Mesendoderm (in vitro differentiated cells): ENCODE data around the gene RAX.

Experiments used
- DNase-seq: peaks from one replicate; pipeline ENCODE4 v3.0.0; 2013
- H2AK5ac ChIP-seq: 2 replicates; pipeline ENCODE4 v1.6.1; 2013; ENCODE audit warnings: low read length, inconsistent platforms
- H2BK120ac ChIP-seq: 2 replicates; pipeline ENCODE4 v1.6.1; 2013; ENCODE audit warnings: low read depth, mild to moderate bottlenecking, low read length, moderate library complexity, mixed read lengths
- H2BK15ac ChIP-seq: replicated peaks from 2 replicates; pipeline ENCODE4 v1.6.1; 2013; ENCODE audit warnings: low read depth, mild to moderate bottlenecking, moderate library complexity
- H2BK5ac ChIP-seq: 2 replicates; pipeline ENCODE4 v1.6.1; 2013; ENCODE audit warnings: low read length, inconsistent platforms
- H3K18ac ChIP-seq: 2 replicates; pipeline ENCODE4 v1.6.1; 2013; ENCODE audit warnings: mild to moderate bottlenecking, low read length, mixed read lengths
- H3K23ac ChIP-seq: one replicate; pipeline ENCODE4 v1.6.1; 2013; ENCODE audit warnings: low read length
- H3K27ac ChIP-seq: 2 replicates; pipeline ENCODE4 v1.5.1; 2013; ENCODE audit warnings: low read depth, mild to moderate bottlenecking, inconsistent platforms, low read length, moderate library complexity
- H3K27me3 ChIP-seq: 2 replicates; pipeline ENCODE4 v1.6.1; 2013; ENCODE audit warnings: low read length, control low read depth, mild to moderate bottlenecking, inconsistent platforms; ENCODE audit not compliant: insufficient read depth, poor library complexity
- H3K36me3 ChIP-seq: 2 replicates; pipeline ENCODE4 v1.6.1; 2013; ENCODE audit warnings: low read length, inconsistent platforms; ENCODE audit not compliant: control insufficient read depth, insufficient read depth
- H3K4ac ChIP-seq: one replicate; pipeline ENCODE4 v1.6.1; 2013; ENCODE audit warnings: low read depth, mild to moderate bottlenecking, low read length, moderate library complexity
- H3K4me1 ChIP-seq: 2 replicates; pipeline ENCODE4 v1.6.1; 2013; ENCODE audit warnings: low read depth, low read length, inconsistent platforms; ENCODE audit not compliant: control insufficient read depth
- H3K4me2 ChIP-seq: 2 replicates; pipeline ENCODE4 v1.6.1; 2013; ENCODE audit warnings: low read length
- H3K4me3 ChIP-seq: 2 replicates; pipeline ENCODE4 v1.5.1; 2013; ENCODE audit warnings: mild to moderate bottlenecking, low read length
- H3K56ac ChIP-seq: one replicate; pipeline ENCODE4 v1.6.1; 2013; ENCODE audit warnings: low read length
- H3K79me1 ChIP-seq: 2 replicates; pipeline ENCODE4 v1.6.1; 2013; ENCODE audit warnings: low read length, inconsistent platforms
- H3K79me2 ChIP-seq: 2 replicates; pipeline ENCODE4 v1.6.1; 2013; ENCODE audit warnings: mild to moderate bottlenecking, low read length; ENCODE audit not compliant: control insufficient read depth, insufficient read depth
- H3K9ac ChIP-seq: 2 replicates; pipeline ENCODE4 v1.6.1; 2013; ENCODE audit warnings: low read length, inconsistent platforms
- H4K5ac ChIP-seq: one replicate; pipeline ENCODE4 v1.6.1; 2013; ENCODE audit warnings: low read length
- H4K8ac ChIP-seq: one replicate; pipeline ENCODE4 v1.6.1; 2013; ENCODE audit warnings: low read depth, mild to moderate bottlenecking, control low read depth, low read length, moderate library complexity
- WGBS: extraction: QIAGEN DNeasy Blood & Tissue Kit; methylation state at CpG from one replicate; pipeline ENCODE4 v1.1.7; 2013; ENCODE audit warnings: low lambda C conversion rate, missing lambda C conversion rate; ENCODE audit not compliant: insufficient coverage; ENCODE audit errors: extremely low coverage; 5-methylcytosine and 5-hydroxymethylcytosine counted together

RAX gene

GRCh38 chr18:59268127-59268720, 5.0 kb downstream of the RAX start:
- H2BK120ac ChIP-seq, result no peak overlapping the region
- H3K9ac ChIP-seq, result peak overlapping the region; percentile 65
- H3K4me2 ChIP-seq, result peak overlapping the region; percentile 86
- H2BK5ac ChIP-seq, result no peak overlapping the region
- no peak overlapping the region for H3K27ac ChIP-seq
- H3K23ac ChIP-seq, result peak overlapping the region; percentile 86
- H4K5ac ChIP-seq, result no peak overlapping the region
- no peaks in the 10 kb centered on the region for H3K79me2 ChIP-seq
- no peak overlapping the region for H3K18ac ChIP-seq
- H3K4me1 ChIP-seq, result peaks cover 3% of the 10 kb centered on the region
- peak overlapping the region; percentile 89 for H3K56ac ChIP-seq
- peak overlapping the region; percentile 17 for H3K4me3 ChIP-seq
- H3K36me3 ChIP-seq, result no peaks in the 10 kb centered on the region
- no CpG with 5 or more reads among the region's 28 CpGs for WGBS
- no peak overlapping the region for H4K8ac ChIP-seq
- DNase-seq, result no peak
- H3K4ac ChIP-seq, result no peak overlapping the region
- no peak overlapping the region for H2BK15ac ChIP-seq
- H3K79me1 ChIP-seq, result no peaks in the 10 kb centered on the region
- no peak overlapping the region for H2AK5ac ChIP-seq
- peaks cover 81% of the 10 kb centered on the region for H3K27me3 ChIP-seq

- no CpG with 5 or more reads among the region's 41 CpGs for WGBS
- Histone ChIP-seq H2AK5ac (no peak overlapping the region), H3K18ac (no peak overlapping the region), H3K79me1 (no peaks in the 10 kb centered on the region), H2BK120ac (no peak overlapping the region), H2BK5ac (no peak overlapping the region), H2BK15ac (no peak overlapping the region), H4K5ac (no peak overlapping the region), H3K4ac (no peak overlapping the region), H3K27me3 (peaks cover 80% of the 10 kb centered on the region), H3K4me2 (peak overlapping the region; percentile 60), H3K23ac (no peak overlapping the region), H3K4me3 (peak overlapping the region; percentile 17), H3K79me2 (no peaks in the 10 kb centered on the region), H4K8ac (no peak overlapping the region), H3K9ac (peak overlapping the region; percentile 48), H3K36me3 (no peaks in the 10 kb centered on the region), H3K27ac (no peak overlapping the region), H3K4me1 (peaks cover 3% of the 10 kb centered on the region), H3K56ac (peak overlapping the region; percentile 73)
- DNase-seq, result peak; percentile 54
Observed at GRCh38 chr18:59267503-59268126, 5.6 kb downstream of the RAX start.

DNA sequence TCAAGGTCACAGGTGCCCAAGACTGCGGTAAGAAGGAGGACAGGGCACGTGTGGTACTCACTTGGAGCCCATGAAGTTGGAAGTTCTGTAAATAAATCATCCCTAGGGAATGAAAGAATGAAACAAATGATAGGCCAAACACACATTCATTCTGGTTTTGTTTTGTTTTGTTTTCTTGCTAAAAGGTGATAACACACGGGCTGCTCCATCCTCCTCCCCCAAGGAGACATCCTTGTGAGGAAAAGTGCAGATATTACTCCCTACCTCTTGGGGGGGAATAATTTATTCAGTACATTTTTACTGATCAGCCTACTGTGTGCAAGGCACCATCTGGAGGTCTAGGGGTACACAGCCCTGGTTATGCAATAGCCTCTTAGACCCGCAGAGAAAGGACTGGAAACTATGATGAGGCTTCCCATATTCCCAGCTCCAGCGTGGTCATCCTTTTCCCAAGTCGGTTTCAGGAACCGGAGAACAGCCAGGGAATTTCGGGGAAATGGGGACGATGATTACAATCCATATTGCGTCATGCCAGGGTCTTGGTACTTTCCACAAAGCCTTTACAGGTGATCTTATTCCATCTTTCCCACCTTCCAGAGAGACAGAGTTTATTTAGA, 6.3 kb downstream of the RAX start:
- H3K4ac ChIP-seq, result no peak overlapping the region
- no peak overlapping the region for H4K8ac ChIP-seq
- H3K9ac ChIP-seq, result no peak overlapping the region
- WGBS, result no CpG with 5 or more reads among the region's 10 CpGs
- H3K18ac ChIP-seq, result no peak overlapping the region
- H3K27me3 ChIP-seq, result peaks cover 74% of the 10 kb centered on the region
- peaks cover 3% of the 10 kb centered on the region for H3K4me1 ChIP-seq
- no peak overlapping the region for H3K56ac ChIP-seq
- H3K36me3 ChIP-seq, result no peaks in the 10 kb centered on the region
- H2BK5ac ChIP-seq, result no peak overlapping the region
- H2BK15ac ChIP-seq, result no peak overlapping the region
- no peak overlapping the region for H2BK120ac ChIP-seq
- H2AK5ac ChIP-seq, result no peak overlapping the region
- H3K4me3 ChIP-seq, result no peak overlapping the region
- no peak overlapping the region for H3K23ac ChIP-seq
- no peaks in the 10 kb centered on the region for H3K79me1 ChIP-seq
- no peak for DNase-seq
- H3K27ac ChIP-seq, result no peak overlapping the region
- H3K4me2 ChIP-seq, result no peak overlapping the region
- H3K79me2 ChIP-seq, result no peaks in the 10 kb centered on the region
- H4K5ac ChIP-seq, result no peak overlapping the region

DNA sequence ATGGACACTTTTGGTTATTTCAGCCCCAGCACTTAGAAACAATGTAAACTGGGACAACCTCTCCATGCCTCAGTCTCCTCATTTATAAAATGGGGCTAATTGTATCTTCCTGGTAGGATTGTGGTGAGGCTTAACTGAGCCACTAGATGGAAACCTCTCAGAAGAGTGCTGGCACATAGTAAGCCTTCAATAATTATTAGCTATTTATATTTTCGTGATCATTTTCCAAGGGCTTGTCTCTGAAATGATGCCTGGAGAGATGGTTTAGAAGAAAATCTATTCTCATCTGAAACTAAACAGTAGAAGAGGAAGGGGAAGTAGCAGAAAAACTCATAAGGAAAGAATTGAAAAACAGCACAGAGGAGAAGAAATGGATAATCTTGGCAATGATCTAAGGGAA, 6.8 kb downstream of the RAX start:
- no peak overlapping the region for H2BK120ac ChIP-seq
- no peak overlapping the region for H3K4ac ChIP-seq
- DNase-seq, result no peak
- no peak overlapping the region for H3K56ac ChIP-seq
- no peaks in the 10 kb centered on the region for H3K79me1 ChIP-seq
- H3K27ac ChIP-seq, result no peak overlapping the region
- WGBS, result no CpG with 5 or more reads among the region's 1 CpG
- H2BK15ac ChIP-seq, result no peak overlapping the region
- no peak overlapping the region for H3K4me3 ChIP-seq
- no peak overlapping the region for H2AK5ac ChIP-seq
- H3K23ac ChIP-seq, result no peak overlapping the region
- H3K9ac ChIP-seq, result no peak overlapping the region
- no peak overlapping the region for H2BK5ac ChIP-seq
- H4K5ac ChIP-seq, result no peak overlapping the region
- H3K18ac ChIP-seq, result no peak overlapping the region
- H3K36me3 ChIP-seq, result no peaks in the 10 kb centered on the region
- peaks cover 3% of the 10 kb centered on the region for H3K4me1 ChIP-seq
- H3K79me2 ChIP-seq, result no peaks in the 10 kb centered on the region
- H3K27me3 ChIP-seq, result peaks cover 69% of the 10 kb centered on the region
- H4K8ac ChIP-seq, result no peak overlapping the region
- no peak overlapping the region for H3K4me2 ChIP-seq

- WGBS, result no CpG with 5 or more reads among the region's 12 CpGs
- H3K27me3 ChIP-seq, result peaks cover 64% of the 10 kb centered on the region
- no peaks in the 10 kb centered on the region for H3K36me3 ChIP-seq
- no peak overlapping the region for H3K4me3 ChIP-seq
- H3K4me1 ChIP-seq, result peaks cover 3% of the 10 kb centered on the region
- no peak for DNase-seq
- no peak overlapping the region for H4K8ac ChIP-seq
- no peak overlapping the region for H3K9ac ChIP-seq
- no peak overlapping the region for H2BK120ac ChIP-seq
- no peak overlapping the region for H3K56ac ChIP-seq
- H3K79me2 ChIP-seq, result no peaks in the 10 kb centered on the region
- no peak overlapping the region for H3K23ac ChIP-seq
- H2AK5ac ChIP-seq, result no peak overlapping the region
- H2BK15ac ChIP-seq, result no peak overlapping the region
- H3K4ac ChIP-seq, result no peak overlapping the region
- no peaks in the 10 kb centered on the region for H3K79me1 ChIP-seq
- no peak overlapping the region for H3K27ac ChIP-seq
- H3K4me2 ChIP-seq, result no peak overlapping the region
- H3K18ac ChIP-seq, result no peak overlapping the region
- no peak overlapping the region for H2BK5ac ChIP-seq
- H4K5ac ChIP-seq, result no peak overlapping the region
Observed at GRCh38 chr18:59265974-59266369, 7.3 kb downstream of the RAX start.
